ENCODE results near the gene CASP8. TPM values are rescaled to one million over a fixed set of nuclear protein-coding genes. Genes with fewer than 3 reads are reported as not detected.

Gene CASP8
- total RNA-seq, 1 experiment from 2014 or later, result 34.8 TPM

GRCh38 chr2:201279079-201279478 is 18.7 kb downstream of the CASP8 start:
- no peaks in the 10 kb centered on the region for H3K9me3 ChIP-seq (ENCODE audit: control insufficient read depth, insufficient read depth, low read depth, low read length)
- ChIA-PET CTCF (no interaction called here), POLR2A (no interaction called here)
- no peaks in the 10 kb centered on the region for H3K27me3 ChIP-seq (ENCODE audit: control insufficient read depth, insufficient read depth, low read length)
- TSS peak; percentile 48 for BruUV-seq (replicated peaks)
- ATAC-seq (no peak), DNase-seq (ENCODE audit: low read depth, low spot score) (no peak)
- peaks cover 6% of the 10 kb centered on the region; the same call in 1 of the 2 replicates for H3K36me3 ChIP-seq (ENCODE audit: control insufficient read depth, insufficient read depth, low read length)
- H3K27ac ChIP-seq (ENCODE audit: low read length), result no peak overlapping the region
- TF ChIP-seq CTCF (IDR thresholded peaks at IDR 0.05), result no peak
- TF ChIP-seq REST (IDR thresholded peaks at IDR 0.05; ENCODE audit: insufficient read depth in 1 of 2, low read depth in 2 of 2, low read length in 1 of 2), result no peak
- TF ChIP-seq POLR2AphosphoS5 (IDR thresholded peaks at IDR 0.05; ENCODE audit: low read depth, low read length), result no peak
- TF ChIP-seq TCF7L2 (IDR thresholded peaks at IDR 0.05; ENCODE audit: low read depth, low read length), result no peak
- TF ChIP-seq SIN3A (IDR thresholded peaks at IDR 0.05; ENCODE audit: borderline replicate concordance, insufficient read depth, low read depth, low read length), result no peak
- in situ Hi-C loops (cut with HindIII; ENCODE audit: low pct_unique_long_range_greater_than_20kb, low sequenced_read_pairs) (no loop called here), intact Hi-C loops (cut with micrococcal nuclease; ENCODE audit: unreplicated experiment) (no loop called here)
- no peaks in the 10 kb centered on the region for H3K4me1 ChIP-seq (ENCODE audit: control insufficient read depth, insufficient read depth, low read length)
- H3K4me3 ChIP-seq (ENCODE audit: low read depth in 2 of 2, low read length in 2 of 2), result no peak overlapping the region

GRCh38 chr2:201280191-201281040 is 20.1 kb downstream of the CASP8 start:
- H3K27ac ChIP-seq (ENCODE audit: low read length), result no peak overlapping the region
- no peaks in the 10 kb centered on the region for H3K9me3 ChIP-seq (ENCODE audit: control insufficient read depth, insufficient read depth, low read depth, low read length)
- POLR2A ChIA-PET, result no interaction called here
- intact Hi-C loops (cut with micrococcal nuclease; ENCODE audit: unreplicated experiment) (no loop called here), in situ Hi-C loops (cut with HindIII; ENCODE audit: low pct_unique_long_range_greater_than_20kb, low sequenced_read_pairs) (no loop called here)
- ATAC-seq (no peak), DNase-seq (ENCODE audit: low read depth, low spot score) (no peak)
- TF ChIP-seq CTCF (IDR thresholded peaks at IDR 0.05) (no peak), SIN3A (IDR thresholded peaks at IDR 0.05; ENCODE audit: borderline replicate concordance, insufficient read depth, low read depth, low read length) (no peak), POLR2AphosphoS5 (IDR thresholded peaks at IDR 0.05; ENCODE audit: low read depth, low read length) (no peak), TCF7L2 (IDR thresholded peaks at IDR 0.05; ENCODE audit: low read depth, low read length) (no peak), REST (IDR thresholded peaks at IDR 0.05; ENCODE audit: insufficient read depth in 1 of 2, low read depth in 2 of 2, low read length in 1 of 2) (no peak)
- no peak overlapping the region for H3K4me3 ChIP-seq (ENCODE audit: low read depth in 2 of 2, low read length in 2 of 2)
- CTCF ChIA-PET, result no interaction called here
- no peaks in the 10 kb centered on the region for H3K4me1 ChIP-seq (ENCODE audit: control insufficient read depth, insufficient read depth, low read length)
- peaks cover 6% of the 10 kb centered on the region; the same call in 1 of the 2 replicates for H3K36me3 ChIP-seq (ENCODE audit: control insufficient read depth, insufficient read depth, low read length)
- H3K27me3 ChIP-seq (ENCODE audit: control insufficient read depth, insufficient read depth, low read length), result no peaks in the 10 kb centered on the region
- TSS peak; percentile 61 for BruUV-seq (replicated peaks)

All from Panc1 (cell line).